Activated naive CD4-positive, alpha-beta T cell treated with anti-CD3 and anti-CD28 coated beads, Interleukin-2, amount 50 U/mL, for 24 hours (primary cell): Measurements from ENCODE around the gene GPR35.

ENCODE experiments used
- H3K27ac Mint-ChIP-seq: one replicate; pipeline ENCODE4 v1.8.0; 2021; ENCODE audit warnings: mild to moderate bottlenecking, mixed read lengths
- H3K27me3 Mint-ChIP-seq: one replicate; pipeline ENCODE4 v1.8.0; 2021; ENCODE audit warnings: mixed read lengths
- H3K36me3 Mint-ChIP-seq: one replicate; pipeline ENCODE4 v1.8.0; 2021; ENCODE audit warnings: mixed read lengths
- H3K4me1 Mint-ChIP-seq: one replicate; pipeline ENCODE4 v1.8.0; 2021; ENCODE audit warnings: mixed read lengths
- H3K4me3 Mint-ChIP-seq: one replicate; pipeline ENCODE4 v1.8.0; 2021; ENCODE audit warnings: mild to moderate bottlenecking, mixed read lengths
- H3K9me3 Mint-ChIP-seq: one replicate; pipeline ENCODE4 v1.8.0; 2021; ENCODE audit warnings: mixed read lengths

Gene GPR35

DNA sequence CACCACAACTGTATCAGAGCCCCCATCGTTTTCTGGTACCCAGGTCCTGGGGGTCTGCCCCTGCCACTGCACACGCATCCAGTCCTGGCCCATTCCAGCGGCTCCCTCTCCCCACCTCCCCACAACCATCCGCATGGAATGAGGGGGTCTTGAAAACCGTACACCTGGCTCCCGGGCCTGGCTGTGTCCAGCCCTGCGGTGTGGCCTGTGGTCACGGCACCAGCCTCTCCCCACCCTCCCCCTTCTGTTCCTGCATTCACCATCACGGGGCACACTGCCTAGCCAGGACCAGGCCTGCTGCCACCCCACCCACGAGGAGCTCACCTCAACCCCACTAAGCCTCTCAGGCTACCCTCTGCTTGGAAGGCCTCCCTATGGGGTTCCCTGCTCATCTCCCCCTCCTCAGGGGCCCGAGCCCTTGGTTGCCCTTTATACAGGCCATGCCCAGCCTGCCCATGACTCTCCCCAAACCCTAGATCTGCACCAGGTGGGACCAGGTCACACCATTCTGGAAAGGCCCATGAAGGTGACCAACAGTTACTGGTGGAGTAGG, 11.4 kb downstream of the GPR35 start:
- Mint-ChIP-seq H3K9me3 (peaks cover 8% of the 10 kb centered on the region), H3K36me3 (peaks cover 10% of the 10 kb centered on the region), H3K27me3 (no peaks in the 10 kb centered on the region), H3K4me3 (no peak overlapping the region), H3K4me1 (no peaks in the 10 kb centered on the region), H3K27ac (no peak overlapping the region)

DNA sequence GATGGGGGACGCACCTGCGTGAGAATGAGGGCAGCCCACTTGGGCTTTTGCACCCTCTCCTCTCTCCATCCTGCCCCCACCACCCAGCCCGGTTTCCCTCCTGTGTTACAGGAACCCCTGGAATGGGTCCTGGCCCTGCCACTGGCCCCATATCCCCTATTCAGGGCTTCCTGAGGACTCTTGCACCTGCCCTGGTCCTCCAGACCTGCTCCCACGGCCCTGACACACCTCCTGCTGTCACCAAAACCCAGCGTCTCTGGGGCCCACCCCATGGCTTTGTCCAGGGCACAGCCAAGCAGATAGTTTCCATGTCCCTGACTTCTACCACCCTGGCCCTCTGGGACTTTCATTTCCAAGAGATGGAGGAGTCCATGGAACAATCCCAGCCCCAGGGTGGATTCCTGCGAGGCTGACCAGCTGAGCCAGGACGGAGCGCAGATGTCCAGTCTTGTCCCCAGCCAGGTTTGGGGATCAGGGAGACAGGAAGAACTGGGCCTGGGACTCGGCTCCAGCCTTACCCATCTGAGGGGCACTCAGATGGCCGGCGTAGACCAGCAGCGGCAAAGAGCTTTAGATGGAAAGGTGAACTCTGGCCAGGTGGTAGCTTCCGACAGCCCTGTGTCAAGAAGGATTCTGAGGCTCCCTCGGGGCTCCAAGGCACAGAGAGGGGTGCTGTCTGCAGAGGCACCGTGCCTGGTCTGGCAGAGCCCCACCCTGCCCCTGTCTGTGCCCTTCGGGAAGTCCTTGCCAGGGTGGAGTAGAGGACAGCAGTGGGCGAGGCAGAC, 12.0 kb downstream of the GPR35 start:
- no peaks in the 10 kb centered on the region for H3K4me1 Mint-ChIP-seq
- no peak overlapping the region for H3K4me3 Mint-ChIP-seq
- H3K27me3 Mint-ChIP-seq: no peaks in the 10 kb centered on the region
- H3K36me3 Mint-ChIP-seq: peaks cover 10% of the 10 kb centered on the region
- H3K27ac Mint-ChIP-seq: no peak overlapping the region
- H3K9me3 Mint-ChIP-seq: peaks cover 8% of the 10 kb centered on the region

DNA sequence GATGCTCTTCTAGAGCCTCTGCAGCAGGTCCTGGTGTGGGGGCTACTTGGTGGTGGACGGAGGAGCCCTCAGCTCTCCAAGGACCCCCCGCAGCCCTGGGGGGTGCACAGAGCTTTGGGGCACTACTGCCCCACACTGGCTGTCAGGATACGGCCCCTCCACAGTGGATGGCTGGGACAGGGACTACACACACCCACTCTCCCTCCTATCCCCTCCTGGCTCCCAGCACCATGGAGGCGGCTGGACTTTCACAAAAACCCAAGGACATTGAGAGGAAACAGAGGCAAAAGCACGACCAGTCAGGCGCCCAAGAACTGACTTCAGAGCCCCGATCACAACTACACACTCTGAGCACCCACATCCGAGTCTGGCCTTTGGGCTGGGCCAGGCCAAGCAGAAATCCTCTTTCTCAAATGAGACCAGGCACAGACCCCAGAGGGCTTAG, 12.6 kb downstream of the GPR35 start:
- Mint-ChIP-seq H3K4me3 (no peak overlapping the region), H3K4me1 (no peaks in the 10 kb centered on the region), H3K9me3 (peaks cover 7% of the 10 kb centered on the region), H3K27ac (no peak overlapping the region), H3K36me3 (peaks cover 9% of the 10 kb centered on the region), H3K27me3 (no peaks in the 10 kb centered on the region)

DNA sequence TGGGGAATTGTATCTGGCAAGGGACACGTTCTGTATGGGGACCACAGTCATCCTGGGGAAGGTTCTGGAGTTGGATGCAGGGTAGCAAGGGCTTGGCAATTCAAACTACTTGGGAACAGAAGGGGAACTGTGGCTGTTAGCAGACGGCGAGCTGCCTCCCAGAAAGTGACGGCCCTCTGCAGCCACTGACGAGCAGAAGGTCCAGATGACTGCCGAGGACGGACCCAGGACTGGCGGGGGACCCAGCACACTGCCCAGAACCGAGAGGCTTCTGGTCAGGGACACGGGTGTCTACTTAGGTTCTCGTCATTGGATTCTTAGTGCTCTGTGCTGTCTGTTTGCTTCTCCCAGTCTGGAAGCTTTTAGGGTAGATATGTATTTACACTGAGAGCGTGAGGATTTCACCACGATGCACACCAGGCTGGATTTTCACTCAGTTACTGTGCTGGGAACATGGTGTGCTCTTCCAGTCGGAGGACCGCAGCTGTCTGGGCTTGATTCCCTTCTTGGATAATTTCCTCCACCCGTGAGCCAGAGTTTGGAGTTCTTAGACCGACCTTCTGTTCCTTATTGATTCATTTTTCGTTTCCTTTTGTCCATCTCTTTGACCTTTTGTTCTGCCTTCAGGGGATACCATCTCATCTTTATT, 13.4 kb downstream of the GPR35 start:
- no peaks in the 10 kb centered on the region for H3K27me3 Mint-ChIP-seq
- peaks cover 2% of the 10 kb centered on the region for H3K36me3 Mint-ChIP-seq
- no peak overlapping the region for H3K27ac Mint-ChIP-seq
- H3K4me3 Mint-ChIP-seq: no peak overlapping the region
- H3K9me3 Mint-ChIP-seq: no peaks in the 10 kb centered on the region
- no peaks in the 10 kb centered on the region for H3K4me1 Mint-ChIP-seq

DNA sequence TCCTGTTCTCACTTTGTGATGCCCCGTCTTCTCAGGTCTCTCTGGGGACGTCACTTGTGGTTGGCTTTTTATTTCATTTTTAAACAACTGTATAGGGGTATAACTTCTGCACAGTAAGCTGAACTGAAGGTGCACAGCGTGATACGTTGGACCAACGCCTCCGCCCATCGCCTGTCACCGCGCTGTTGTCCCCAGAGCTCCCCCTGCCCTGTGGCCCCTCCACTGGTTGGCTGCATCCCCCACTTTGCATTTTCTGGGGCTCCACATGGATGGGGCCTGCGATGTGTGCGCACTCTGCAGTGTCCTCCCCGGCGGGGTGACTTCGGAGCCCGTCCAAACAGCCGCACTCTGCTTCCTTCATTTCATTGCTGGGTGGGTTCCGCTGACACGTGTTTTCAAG, 14.3 kb downstream of the GPR35 start:
- Mint-ChIP-seq H3K4me1 (no peaks in the 10 kb centered on the region), H3K9me3 (no peaks in the 10 kb centered on the region), H3K36me3 (peaks cover 2% of the 10 kb centered on the region), H3K27ac (no peak overlapping the region), H3K4me3 (no peak overlapping the region), H3K27me3 (no peaks in the 10 kb centered on the region)

DNA sequence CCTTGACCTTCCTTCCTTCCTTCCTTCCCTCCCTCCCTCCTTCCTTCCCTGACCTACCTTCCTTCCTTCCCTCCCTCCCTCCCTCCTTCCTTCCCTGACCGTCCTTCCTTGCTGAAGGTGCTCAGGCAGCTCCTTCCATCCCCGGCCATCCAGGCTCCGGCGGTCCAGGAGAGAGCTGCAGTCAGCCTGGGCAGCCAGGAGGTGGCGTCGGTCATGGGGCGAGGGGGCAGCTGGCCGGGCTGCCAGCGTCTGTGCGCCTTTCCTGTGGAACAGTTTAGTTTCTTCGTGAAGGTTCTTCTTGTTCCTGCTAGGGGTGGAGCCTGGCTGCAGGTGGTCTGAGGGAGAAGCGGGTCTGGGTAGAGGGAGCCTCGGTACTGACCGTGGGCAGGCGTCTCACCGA, 15.7 kb downstream of the GPR35 start:
- Mint-ChIP-seq H3K36me3 (no peaks in the 10 kb centered on the region), H3K4me3 (no peak overlapping the region), H3K27ac (no peak overlapping the region)

DNA sequence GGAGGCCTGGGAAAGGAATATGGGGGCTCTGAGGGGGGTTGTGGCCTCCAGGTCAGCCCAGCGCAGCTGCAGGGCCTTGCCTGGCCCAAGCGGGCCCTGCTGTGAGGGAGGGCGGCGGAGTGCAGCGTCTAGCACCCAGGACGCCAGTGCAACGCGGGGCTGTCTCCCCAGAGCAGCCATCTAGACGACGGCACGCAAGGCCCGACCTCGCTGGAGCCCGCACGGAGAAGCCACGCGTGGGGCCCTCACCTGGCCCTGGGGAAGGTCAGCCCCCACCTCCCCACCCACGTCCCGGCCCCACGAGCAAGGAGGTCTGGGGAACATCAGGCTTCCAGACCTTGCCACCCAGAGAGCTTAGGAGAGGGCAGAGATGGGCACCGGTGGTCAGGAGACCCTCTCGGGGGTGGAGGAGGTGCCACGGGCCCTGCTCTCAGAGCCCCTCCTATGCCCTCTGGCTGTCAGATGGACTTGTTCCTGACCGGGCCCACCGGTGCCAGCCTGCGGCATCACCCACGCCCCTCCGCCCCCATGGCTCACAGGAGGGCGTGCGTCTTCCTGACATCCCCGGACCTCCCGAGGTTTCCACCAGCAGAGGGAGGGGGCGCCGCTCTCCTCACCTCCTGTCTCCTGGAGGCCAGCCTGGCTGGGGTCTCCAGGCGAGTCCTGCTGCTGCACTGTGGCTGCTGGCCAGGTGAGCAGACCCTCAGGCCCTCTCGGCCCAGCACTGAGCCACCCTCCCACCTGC, 17.0 kb downstream of the GPR35 start:
- Mint-ChIP-seq H3K27me3 (no peaks in the 10 kb centered on the region), H3K9me3 (no peaks in the 10 kb centered on the region), H3K4me1 (peaks cover 3% of the 10 kb centered on the region), H3K27ac (no peak overlapping the region), H3K4me3 (no peak overlapping the region), H3K36me3 (no peaks in the 10 kb centered on the region)

More for the DNA sequence above, 15.7 kb downstream of the GPR35 start:
- H3K9me3 Mint-ChIP-seq: no peaks in the 10 kb centered on the region
- H3K27me3 Mint-ChIP-seq: no peaks in the 10 kb centered on the region
- no peaks in the 10 kb centered on the region for H3K4me1 Mint-ChIP-seq

DNA sequence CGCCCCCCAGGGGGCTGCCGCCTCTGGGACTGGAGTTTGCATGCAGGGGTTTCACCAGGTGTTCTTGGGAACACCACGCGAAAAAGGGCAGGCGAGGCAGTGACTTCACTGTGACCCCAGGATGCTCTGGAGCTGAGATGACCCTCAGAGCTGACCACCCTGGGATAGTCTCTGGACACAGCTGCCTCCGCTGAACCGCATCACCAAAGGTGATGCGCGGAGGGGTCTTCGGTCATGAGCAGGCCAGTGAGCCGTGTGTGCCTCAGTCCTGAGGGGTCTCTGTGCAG, 17.5 kb downstream of the GPR35 start:
- no peak overlapping the region for H3K27ac Mint-ChIP-seq
- no peaks in the 10 kb centered on the region for H3K27me3 Mint-ChIP-seq

DNA sequence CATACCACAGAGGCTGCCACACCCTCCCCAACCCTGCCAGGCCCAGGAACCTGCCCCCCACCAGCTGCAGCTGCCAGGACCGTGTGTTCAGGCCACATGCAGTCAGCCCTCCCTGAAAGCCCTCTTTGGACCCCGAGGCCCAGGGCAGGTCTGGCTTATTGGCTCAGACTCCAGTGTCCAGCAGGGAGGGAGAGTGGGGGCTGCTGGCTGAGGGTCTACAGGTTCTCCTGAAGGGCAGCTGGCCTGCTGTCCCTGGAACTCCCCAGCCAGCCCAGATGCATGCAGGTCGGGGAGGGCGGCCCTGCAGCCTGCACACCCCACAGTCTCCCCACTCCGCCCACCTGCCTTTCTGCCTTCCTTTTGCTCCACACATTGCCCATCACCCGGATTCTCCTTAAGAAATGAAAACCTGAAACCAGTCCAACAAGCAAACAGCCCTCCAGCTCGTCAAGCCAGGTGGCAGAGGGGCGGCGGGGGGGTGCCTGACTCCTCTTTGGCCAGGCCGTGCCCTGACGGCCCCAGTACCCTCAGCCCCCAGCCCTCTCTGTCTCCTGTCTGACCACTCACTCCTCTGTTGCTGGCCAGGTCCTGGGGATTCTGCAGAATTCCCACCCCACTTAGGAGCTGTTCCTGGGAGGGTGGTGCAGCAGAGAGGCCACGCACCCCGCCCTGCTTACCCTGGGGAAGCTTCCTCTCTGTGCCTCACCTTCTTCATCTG, 18.0 kb downstream of the GPR35 start:
- Mint-ChIP-seq H3K27ac (no peak overlapping the region), H3K4me3 (no peak overlapping the region), H3K4me1 (peaks cover 3% of the 10 kb centered on the region), H3K9me3 (no peaks in the 10 kb centered on the region), H3K36me3 (no peaks in the 10 kb centered on the region), H3K27me3 (no peaks in the 10 kb centered on the region)

More for the DNA sequence above, 17.5 kb downstream of the GPR35 start:
- Mint-ChIP-seq H3K36me3 (no peaks in the 10 kb centered on the region), H3K9me3 (no peaks in the 10 kb centered on the region), H3K4me3 (no peak overlapping the region), H3K4me1 (peaks cover 3% of the 10 kb centered on the region)

DNA sequence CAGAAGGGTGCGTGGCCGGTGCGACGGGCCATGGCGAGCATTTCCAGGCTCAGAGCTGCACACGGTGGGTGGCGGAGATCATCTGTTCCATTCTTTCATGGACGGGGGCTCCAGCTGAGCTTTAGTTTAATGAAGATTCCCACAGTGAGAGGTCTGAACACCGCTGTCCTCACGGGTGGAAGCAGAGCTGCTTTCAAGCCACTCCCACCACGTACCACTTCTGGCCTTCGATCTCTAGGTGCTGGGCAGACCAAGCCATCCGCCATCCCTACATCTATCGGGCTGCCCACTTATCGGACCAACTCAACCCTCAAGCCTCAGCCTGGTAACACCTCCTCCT, 18.5 kb downstream of the GPR35 start:
- Mint-ChIP-seq H3K27me3 (no peaks in the 10 kb centered on the region), H3K4me3 (no peak overlapping the region), H3K36me3 (no peaks in the 10 kb centered on the region), H3K27ac (no peak overlapping the region), H3K4me1 (peaks cover 3% of the 10 kb centered on the region), H3K9me3 (no peaks in the 10 kb centered on the region)

DNA sequence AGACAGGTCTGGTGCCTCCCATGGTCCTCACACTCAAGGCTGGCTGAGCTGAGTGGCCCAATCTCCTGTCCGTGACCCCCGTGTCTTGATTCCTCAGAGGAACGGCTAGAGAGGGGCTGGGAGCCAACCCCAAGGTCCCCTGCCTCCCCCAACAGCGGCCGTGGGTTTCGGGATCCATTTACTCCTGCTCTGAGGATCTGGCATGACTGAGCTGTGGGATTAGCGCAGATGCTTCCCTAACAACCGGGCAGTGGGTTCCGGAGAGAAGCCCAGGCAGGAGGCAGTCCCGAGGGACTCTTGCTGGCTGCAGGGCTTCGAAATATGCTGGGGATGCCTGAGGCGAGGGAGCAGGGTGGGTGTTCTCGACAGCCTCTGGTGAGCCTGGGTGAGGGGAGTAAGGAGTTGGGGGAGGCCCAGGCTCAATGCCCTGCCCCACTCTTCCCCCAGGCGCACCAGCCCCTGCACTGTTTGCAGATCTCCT, 18.9 kb downstream of the GPR35 start:
- no peak overlapping the region for H3K27ac Mint-ChIP-seq

DNA sequence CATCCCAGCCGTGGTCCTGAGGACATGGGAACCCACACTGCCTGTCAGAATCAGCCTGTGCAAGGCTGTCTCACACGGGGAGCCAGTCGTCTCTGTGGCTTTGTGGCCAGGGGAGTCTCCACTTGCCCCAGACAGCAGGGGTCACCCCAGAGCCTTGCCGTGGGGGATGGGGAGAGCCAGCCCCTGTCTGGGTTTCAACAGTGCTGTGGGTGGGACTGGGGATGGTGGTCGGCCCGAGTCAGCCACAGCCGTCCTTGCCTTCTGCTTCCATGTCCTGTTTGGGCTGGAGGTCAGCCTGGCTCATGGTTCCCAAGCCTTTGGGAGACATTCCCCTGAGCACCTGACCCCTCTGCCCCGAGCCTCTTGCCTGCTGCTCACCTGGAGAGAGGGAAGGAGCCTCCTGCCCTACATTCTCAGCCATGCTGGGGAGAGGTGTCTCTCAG, 19.6 kb downstream of the GPR35 start:
- no peaks in the 10 kb centered on the region for H3K27me3 Mint-ChIP-seq
- H3K27ac Mint-ChIP-seq: no peak overlapping the region
- no peak overlapping the region for H3K4me3 Mint-ChIP-seq
- no peaks in the 10 kb centered on the region for H3K9me3 Mint-ChIP-seq
- no peaks in the 10 kb centered on the region for H3K36me3 Mint-ChIP-seq
- H3K4me1 Mint-ChIP-seq: peaks cover 3% of the 10 kb centered on the region

More for the DNA sequence above, 18.9 kb downstream of the GPR35 start:
- Mint-ChIP-seq H3K4me1 (peaks cover 3% of the 10 kb centered on the region), H3K4me3 (no peak overlapping the region), H3K27me3 (no peaks in the 10 kb centered on the region), H3K9me3 (no peaks in the 10 kb centered on the region), H3K36me3 (no peaks in the 10 kb centered on the region)

DNA sequence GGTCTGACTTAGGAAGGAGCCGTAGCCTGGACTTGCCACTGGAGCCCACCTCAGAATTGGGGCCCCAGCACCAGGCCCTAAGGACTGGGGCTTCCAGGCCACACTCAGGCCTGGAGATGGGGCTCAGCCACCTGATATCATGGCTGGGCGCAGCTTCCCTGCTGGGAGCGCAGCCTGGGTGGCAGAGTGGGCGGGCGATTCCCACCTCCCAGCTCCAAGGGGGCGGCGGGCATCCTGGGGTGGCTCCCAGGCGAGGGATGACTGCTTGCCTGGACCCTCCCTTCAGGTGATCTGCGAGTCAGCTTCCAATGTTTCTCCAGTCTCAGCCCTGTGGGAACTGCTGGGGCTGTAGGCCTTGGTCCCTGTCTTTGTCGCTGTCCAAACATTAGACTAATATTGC, 20.1 kb downstream of the GPR35 start:
- no peak overlapping the region for H3K27ac Mint-ChIP-seq
- no peaks in the 10 kb centered on the region for H3K9me3 Mint-ChIP-seq
- H3K36me3 Mint-ChIP-seq: no peaks in the 10 kb centered on the region
- peaks cover 3% of the 10 kb centered on the region for H3K4me1 Mint-ChIP-seq
- H3K4me3 Mint-ChIP-seq: no peak overlapping the region
- no peaks in the 10 kb centered on the region for H3K27me3 Mint-ChIP-seq

DNA sequence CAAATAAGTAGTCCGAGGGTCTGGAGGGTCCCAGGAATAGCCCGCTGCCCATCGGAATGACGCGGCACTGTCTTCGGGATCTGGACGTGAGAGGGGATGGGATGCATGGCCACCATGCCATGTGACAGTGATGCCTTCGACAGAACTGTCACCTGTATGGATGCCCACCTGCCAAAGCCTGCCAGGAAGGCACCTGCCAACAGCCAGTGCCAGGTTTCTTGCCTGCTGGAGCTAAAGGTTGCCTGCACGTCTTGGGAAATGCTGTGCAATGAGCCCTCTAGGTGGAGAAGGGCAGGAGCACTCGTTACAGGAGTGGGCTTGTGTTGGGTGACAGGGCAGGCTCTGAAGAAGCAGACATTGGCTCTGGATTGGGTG, 20.5 kb downstream of the GPR35 start:
- Mint-ChIP-seq H3K4me1 (peaks cover 3% of the 10 kb centered on the region), H3K36me3 (no peaks in the 10 kb centered on the region), H3K27ac (no peak overlapping the region), H3K4me3 (no peak overlapping the region), H3K27me3 (peaks cover under 1% of the 10 kb centered on the region), H3K9me3 (no peaks in the 10 kb centered on the region)

DNA sequence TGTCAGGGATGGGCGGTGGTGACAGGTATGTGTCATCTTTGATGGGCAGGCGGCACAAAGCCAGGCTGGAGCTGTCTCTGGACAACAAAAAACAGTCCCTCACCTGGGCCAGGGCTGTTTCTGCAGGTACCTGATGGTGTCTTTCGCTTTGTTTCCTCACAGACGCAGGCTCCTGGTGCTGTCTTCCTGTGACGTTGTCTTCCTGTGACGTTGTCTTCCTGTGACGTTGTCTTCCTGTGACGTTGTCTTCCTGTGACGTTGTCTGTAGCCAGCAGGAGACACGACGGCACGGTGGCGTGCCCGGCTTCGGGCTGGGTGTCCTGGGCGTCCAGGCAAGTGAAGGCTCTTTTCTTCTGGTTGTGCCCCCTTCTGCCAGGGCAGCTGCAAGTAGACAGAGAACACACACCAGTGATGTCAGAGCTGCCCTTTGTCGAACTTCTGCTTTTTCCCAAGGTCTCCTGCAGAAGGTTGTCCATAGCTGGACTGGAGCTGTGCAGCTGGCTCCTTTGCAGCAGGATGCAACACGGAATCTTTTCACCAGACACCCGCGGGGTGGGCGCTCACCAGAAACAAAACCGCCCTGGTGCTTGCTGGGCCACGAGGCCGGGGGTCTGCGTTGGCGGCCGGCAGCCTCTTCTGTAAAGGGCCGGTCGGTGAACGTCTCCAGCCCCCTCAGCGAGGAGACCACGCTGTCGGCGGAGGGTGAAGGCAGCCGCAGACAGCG, 21.1 kb downstream of the GPR35 start:
- H3K4me3 Mint-ChIP-seq: no peak overlapping the region
- H3K9me3 Mint-ChIP-seq: no peaks in the 10 kb centered on the region
- H3K4me1 Mint-ChIP-seq: peaks cover 3% of the 10 kb centered on the region
- peaks cover 2% of the 10 kb centered on the region for H3K27me3 Mint-ChIP-seq
- no peaks in the 10 kb centered on the region for H3K36me3 Mint-ChIP-seq
- H3K27ac Mint-ChIP-seq: no peak overlapping the region
